Upper lobe of right lung (tissue), 1 donor: ENCODE results near the gene GRIN2C. TPM values are rescaled to one million over a fixed set of nuclear protein-coding genes. Genes with fewer than 3 reads are reported as not detected.

Experiments used
- ATAC-seq: fragments of 200-7000 bp; cut with Tn5 transposase; one replicate; pipeline ENCODE4 v1.9.1; 2020; ENCODE audit warnings: mild to moderate bottlenecking, moderate library complexity
- DNase-seq: peaks from one replicate; pipeline ENCODE4 v3.0.0-alpha.2; 2020
- H3K27ac ChIP-seq: fragments of 200-600 bp; one replicate; pipeline ENCODE4 v1.8.0; 2022
- H3K27me3 ChIP-seq: fragments of 200-600 bp; one replicate; pipeline ENCODE4 v1.8.0; 2022; ENCODE audit warnings: mild to moderate bottlenecking
- H3K36me3 ChIP-seq: fragments of 200-600 bp; one replicate; pipeline ENCODE4 v1.8.0; 2022
- H3K4me1 ChIP-seq: fragments of 200-600 bp; one replicate; pipeline ENCODE4 v1.8.0; 2022
- H3K4me3 ChIP-seq: fragments of 200-600 bp; one replicate; pipeline ENCODE4 v1.8.0; 2022; ENCODE audit warnings: mild to moderate bottlenecking
- H3K9me3 ChIP-seq: fragments of 200-600 bp; one replicate; pipeline ENCODE4 v1.8.0; 2022
- CTCF ChIP-seq: fragments of 200-600 bp; IDR thresholded peaks from one replicate; pipeline ENCODE4 v1.8.0; 2022; ENCODE audit warnings: antibody characterized with exemption
- intact Hi-C: fragments of 100-400 bp; cut with DNase I; formaldehyde crosslinking; loops from one replicate; pipeline ENCODE4 v1.11.0; 2022
- total RNA-seq: library from RNA; stranded (reverse); fragmentation: NEBNext Ultra II Directional; extraction: Animal tissue kit (Norgen Biotek cat#: 25700); gene quantifications from one replicate; pipeline ENCODE4 v1.2.1, GENCODE V29; 2021
- donor health status: DM: no; HTN: yes; CAD: no; lungs with severe emphysema.

Gene GRIN2C
- total RNA-seq, 1 donor from 2014 or later = not detected

GRCh38 chr17:74858672-74859458 lies 820 bp downstream of the GRIN2C start:
- TF ChIP-seq CTCF = no peak
- H3K9me3 ChIP-seq = no peaks in the 10 kb centered on the region
- no peak overlapping the region for H3K4me3 ChIP-seq
- peaks cover 20% of the 10 kb centered on the region for H3K4me1 ChIP-seq
- DNase-seq = no peak
- intact Hi-C loops = no loop called here
- peaks cover 62% of the 10 kb centered on the region for H3K27me3 ChIP-seq
- no peak for ATAC-seq
- no peak overlapping the region for H3K27ac ChIP-seq
- no peaks in the 10 kb centered on the region for H3K36me3 ChIP-seq

GRCh38 chr17:74857191-74857590 lies 2.5 kb downstream of the GRIN2C start:
- no peak for TF ChIP-seq CTCF
- Histone ChIP-seq H3K27me3 (peaks cover 78% of the 10 kb centered on the region), H3K4me3 (no peak overlapping the region), H3K27ac (no peak overlapping the region), H3K36me3 (no peaks in the 10 kb centered on the region), H3K4me1 (peaks cover 29% of the 10 kb centered on the region), H3K9me3 (no peaks in the 10 kb centered on the region)
- intact Hi-C loops = no loop called here
- ATAC-seq (no peak), DNase-seq (no peak)

- DNase-seq (no peak), ATAC-seq (no peak)
- Histone ChIP-seq H3K27ac (no peak overlapping the region), H3K4me1 (peaks cover 23% of the 10 kb centered on the region), H3K4me3 (no peak overlapping the region), H3K9me3 (no peaks in the 10 kb centered on the region), H3K27me3 (peaks cover 82% of the 10 kb centered on the region), H3K36me3 (no peaks in the 10 kb centered on the region)
- intact Hi-C loops = no loop called here
- no peak for TF ChIP-seq CTCF
Observed at GRCh38 chr17:74856112-74856511, 3.6 kb downstream of the GRIN2C start.

- H3K27ac ChIP-seq = no peak overlapping the region
- no peaks in the 10 kb centered on the region for H3K36me3 ChIP-seq
- H3K4me3 ChIP-seq = no peak overlapping the region
- H3K27me3 ChIP-seq = peaks cover 78% of the 10 kb centered on the region
- H3K9me3 ChIP-seq = no peaks in the 10 kb centered on the region
- no peak for ATAC-seq
- TF ChIP-seq CTCF = no peak
- H3K4me1 ChIP-seq = peaks cover 15% of the 10 kb centered on the region
- intact Hi-C loops = no loop called here
- DNase-seq = no peak
Observed at GRCh38 chr17:74855323-74855722, 4.4 kb downstream of the GRIN2C start.

GRCh38 chr17:74854792-74855191 lies 4.9 kb downstream of the GRIN2C start:
- Histone ChIP-seq H3K9me3 (no peaks in the 10 kb centered on the region), H3K4me3 (no peak overlapping the region), H3K4me1 (peaks cover 11% of the 10 kb centered on the region), H3K27ac (no peak overlapping the region), H3K36me3 (no peaks in the 10 kb centered on the region), H3K27me3 (peaks cover 73% of the 10 kb centered on the region)
- intact Hi-C loops = no loop called here
- DNase-seq (no peak), ATAC-seq (no peak)
- TF ChIP-seq CTCF = no peak
